Loucy (cell line): Measurements from ENCODE around the gene NGEF.

Experiments
- H2AFZ ChIP-seq: fragments of 200-600 bp; sonication (generic); 2 replicates; pipeline ENCODE4 v1.6.0; 2016; ENCODE audit warnings: antibody characterized with exemption, mild to moderate bottlenecking, low read length, moderate library complexity
- H3F3A ChIP-seq: fragments of 200-600 bp; 2 replicates; pipeline ENCODE4 v1.6.0; 2016; ENCODE audit warnings: antibody characterized with exemption, low read depth, mild to moderate bottlenecking
- H3K27me3 ChIP-seq: fragments of 200-600 bp; sonication (generic); 2 replicates; pipeline ENCODE4 v1.6.1; 2014; ENCODE audit warnings: low read length, mild to moderate bottlenecking; ENCODE audit not compliant: insufficient read depth, poor library complexity, severe bottlenecking
- H3K36me3 ChIP-seq: fragments of 200-600 bp; sonication (generic); 2 replicates; pipeline ENCODE4 v1.6.1; 2016; ENCODE audit warnings: low read length; ENCODE audit not compliant: insufficient read depth
- H3K4me1 ChIP-seq: fragments of 200-600 bp; sonication (generic); 2 replicates; pipeline ENCODE4 v1.5.1; 2014; ENCODE audit warnings: low read length, mild to moderate bottlenecking; ENCODE audit not compliant: insufficient read depth, poor library complexity, severe bottlenecking
- H3K4me2 ChIP-seq: fragments of 200-600 bp; sonication (generic); 2 replicates; pipeline ENCODE4 v1.6.0; 2014; ENCODE audit warnings: antibody characterized with exemption, low read length, low read depth, mild to moderate bottlenecking; ENCODE audit not compliant: poor library complexity, severe bottlenecking
- H3K4me3 ChIP-seq: fragments of 200-600 bp; sonication (generic); 2 replicates; pipeline ENCODE4 v1.5.1; 2014; ENCODE audit warnings: low read length, mild to moderate bottlenecking, mixed read lengths; ENCODE audit not compliant: poor library complexity, severe bottlenecking
- H3K79me2 ChIP-seq: fragments of 200-600 bp; sonication (generic); 2 replicates; pipeline ENCODE4 v1.6.1; 2014; ENCODE audit warnings: low read length; ENCODE audit not compliant: insufficient read depth
- H3K9ac ChIP-seq: fragments of 200-600 bp; sonication (generic); 2 replicates; pipeline ENCODE4 v1.6.0; 2014; ENCODE audit warnings: mild to moderate bottlenecking, low read depth, low read length, moderate library complexity; ENCODE audit not compliant: poor library complexity, severe bottlenecking
- H3K9me2 ChIP-seq: fragments of 200-600 bp; sonication (generic); replicated peaks from 2 replicates; pipeline ENCODE4 v1.6.1; 2016; ENCODE audit warnings: low read depth, low read length, mixed read lengths
- H3K9me3 ChIP-seq: fragments of 200-600 bp; sonication (generic); 2 replicates; pipeline ENCODE4 v1.6.1; 2014; ENCODE audit warnings: mild to moderate bottlenecking, antibody characterized with exemption, low read length, low read depth; ENCODE audit not compliant: insufficient read depth
- H4K20me1 ChIP-seq: fragments of 200-600 bp; sonication (generic); 2 replicates; pipeline ENCODE4 v1.6.0; 2014; ENCODE audit warnings: antibody characterized with exemption, low read length, mild to moderate bottlenecking; ENCODE audit not compliant: insufficient read depth, poor library complexity, severe bottlenecking
- CTCF ChIP-seq: fragments of 200-600 bp; sonication (generic); conservative IDR thresholded peaks from 2 replicates; pipeline ENCODE4 v1.5.1; 2014; ENCODE audit warnings: mild to moderate bottlenecking, antibody characterized with exemption, low read length
- EZH2phosphoT487 ChIP-seq: fragments of 200-600 bp; IDR thresholded peaks from 2 replicates; pipeline ENCODE4 v1.6.1; 2018; ENCODE audit warnings: antibody characterized with exemption, mild to moderate bottlenecking, moderate library complexity, borderline replicate concordance

Gene NGEF

GRCh38 chr2:233060980-233061590, 48.0 kb upstream of the NGEF start:
- Histone ChIP-seq H3F3A (no peaks in the 10 kb centered on the region), H3K4me2 (peak overlapping the region; percentile 94), H3K4me3 (peak overlapping the region; percentile 99), H3K9ac (peak overlapping the region; percentile 98), H3K4me1 (peaks cover 48% of the 10 kb centered on the region), H3K9me3 (no peaks in the 10 kb centered on the region), H3K36me3 (peaks cover 4% of the 10 kb centered on the region; the same call in 1 of the 2 replicates), H3K9me2 (no peaks in the 10 kb centered on the region), H3K79me2 (peaks cover 56% of the 10 kb centered on the region), H2AFZ (no peak overlapping the region), H4K20me1 (peaks cover 51% of the 10 kb centered on the region), H3K27me3 (no peaks in the 10 kb centered on the region)
- TF ChIP-seq CTCF (no peak), EZH2phosphoT487 (no peak)

DNA sequence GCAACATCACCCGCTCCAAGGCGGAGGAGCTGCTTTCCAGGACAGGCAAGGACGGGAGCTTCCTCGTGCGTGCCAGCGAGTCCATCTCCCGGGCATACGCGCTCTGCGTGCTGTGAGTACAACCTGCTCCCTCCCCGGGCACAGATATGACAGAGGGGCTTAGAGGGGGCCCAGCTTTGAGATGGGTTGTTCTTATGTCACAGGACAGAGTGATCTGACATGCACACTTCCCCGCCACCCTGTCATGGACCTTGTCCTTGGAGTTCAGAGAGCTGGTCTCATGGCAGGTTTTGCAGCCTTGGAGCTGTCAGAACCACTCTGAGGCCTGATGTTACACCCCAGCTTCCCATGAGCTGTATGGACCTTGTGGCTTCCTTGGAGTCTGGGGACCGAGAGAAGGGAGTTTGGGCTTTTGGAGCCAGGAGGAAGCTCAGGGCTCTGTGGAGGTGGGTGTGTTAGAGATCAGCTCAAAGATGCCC, 47.5 kb upstream of the NGEF start:
- H3K79me2 ChIP-seq, result peaks cover 53% of the 10 kb centered on the region
- peak overlapping the region; percentile 45 for H2AFZ ChIP-seq
- H3F3A ChIP-seq, result no peaks in the 10 kb centered on the region
- peak overlapping the region; percentile 94 for H3K4me2 ChIP-seq
- no peaks in the 10 kb centered on the region for H3K9me3 ChIP-seq
- no peaks in the 10 kb centered on the region for H3K27me3 ChIP-seq
- H3K9me2 ChIP-seq, result no peaks in the 10 kb centered on the region
- H3K9ac ChIP-seq, result peak overlapping the region; percentile 98
- TF ChIP-seq CTCF, result 0 out of 2 replicates have a peak, but pooled peaks have one; percentile 13
- no peak for TF ChIP-seq EZH2phosphoT487
- H3K4me3 ChIP-seq, result peak overlapping the region; percentile 99
- peaks cover 48% of the 10 kb centered on the region for H3K4me1 ChIP-seq
- peaks cover 3% of the 10 kb centered on the region; the same call in 1 of the 2 replicates for H3K36me3 ChIP-seq
- H4K20me1 ChIP-seq, result peaks cover 48% of the 10 kb centered on the region

DNA sequence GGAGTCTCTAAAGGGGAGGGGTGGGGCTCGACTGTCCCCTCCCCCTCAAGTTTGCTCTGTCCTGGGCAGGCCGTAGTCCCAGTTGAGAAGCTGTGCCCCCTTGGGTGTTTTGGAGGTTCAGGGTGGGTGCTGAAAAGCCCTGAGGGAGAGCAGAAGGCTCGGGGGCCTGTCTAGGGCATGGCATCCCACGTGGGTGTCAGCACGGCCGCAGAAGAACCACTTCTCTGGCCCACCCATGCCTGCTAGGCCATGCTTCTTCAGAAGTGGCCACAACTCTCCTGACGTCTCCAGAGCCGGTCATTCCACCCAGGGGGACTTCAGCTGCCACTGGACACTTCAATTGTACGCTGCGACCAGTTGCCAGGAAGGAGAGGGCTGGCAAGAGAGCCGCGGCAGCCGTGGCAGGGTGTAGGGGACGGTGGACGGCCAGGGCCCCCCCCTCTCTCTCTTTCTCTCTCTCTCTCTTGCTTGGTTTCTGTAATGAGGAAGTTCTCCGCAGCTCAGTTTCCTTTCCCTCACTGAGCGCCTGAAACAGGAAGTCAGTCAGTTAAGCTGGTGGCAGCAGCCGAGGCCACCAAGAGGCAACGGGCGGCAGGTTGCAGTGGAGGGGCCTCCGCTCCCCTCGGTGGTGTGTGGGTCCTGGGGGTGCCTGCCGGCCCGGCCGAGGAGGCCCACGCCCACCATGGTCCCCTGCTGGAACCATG, 46.9 kb upstream of the NGEF start, which contains the start of gene INPP5D:
Gene INPP5D (plus strand): TSS at position 546 of the 704 bp plus-strand sequence. CDS start 137 bp downstream, at position 683.
- no peaks in the 10 kb centered on the region for H3K9me3 ChIP-seq
- no peaks in the 10 kb centered on the region for H3K9me2 ChIP-seq
- peak within 1 kb of the TSS; percentile 75 for H2AFZ ChIP-seq
- peak within 1 kb of the TSS; percentile 98 for H3K9ac ChIP-seq
- peak within 1 kb of the TSS; percentile 94 for H3K4me2 ChIP-seq
- no peaks in the 10 kb centered on the region for H3K27me3 ChIP-seq
- H3K4me3 ChIP-seq, result peak within 1 kb of the TSS; percentile 99
- no peaks in the 10 kb centered on the region for H3F3A ChIP-seq
- peaks cover 48% of the 10 kb centered on the region for H3K79me2 ChIP-seq
- H3K4me1 ChIP-seq, result peaks cover 46% of the 10 kb centered on the region
- TF ChIP-seq CTCF (no peak), EZH2phosphoT487 (no peak)
- H4K20me1 ChIP-seq, result peaks cover 45% of the 10 kb centered on the region
- H3K36me3 ChIP-seq, result peaks cover 3% of the 10 kb centered on the region; the same call in 1 of the 2 replicates
